SK-N-SH (cell line): ENCODE results near the gene SPACA5.

Experiments used
- CTCF ChIP-seq: fragments of 200-600 bp; sonication (generic); IDR thresholded peaks from 2 replicates; pipeline ENCODE4 v1.6.1; 2017; ENCODE audit warnings: antibody characterized with exemption, mild to moderate bottlenecking, moderate library complexity
- EZH2phosphoT487 ChIP-seq: fragments of 200-600 bp; sonication (generic); IDR thresholded peaks from 2 replicates; pipeline ENCODE4 v1.6.1; 2017; ENCODE audit warnings: low read depth, mixed run types, mild to moderate bottlenecking, antibody characterized with exemption, moderate library complexity, borderline replicate concordance
- FOXM1 ChIP-seq: IDR thresholded peaks from 2 replicates; pipeline ENCODE4 v1.4.0; 2012; ENCODE audit warnings: low read depth, mild to moderate bottlenecking

- TF ChIP-seq FOXM1 (no peak), EZH2phosphoT487 (no peak), CTCF (no peak)
Observed at GRCh38 chrX:48002929-48003328, 3.9 kb upstream of the SPACA5 start.
